Right lobe of liver (tissue), 5 donors: Measurements from ENCODE around the gene LAMTOR2. TPM values are rescaled to one million over a fixed set of nuclear protein-coding genes. Genes with fewer than 3 reads are reported as not detected.

Source experiments
- total RNA-seq, 6 experiments: library from RNA; depleted of rRNA in 2 of 6; stranded (reverse); fragments of >200 nt in 2 of 6; fragmentation: NEBNext Ultra II Directional in 3 of 6; extraction: Animal tissue kit (Norgen Biotek cat#: 25700) in 3 of 6; gene quantifications; one replicate each; pipeline versions ENCODE4 v1.1.0 to v1.2.4, GENCODE V29; 2016 to 2023
- donor health status: DM: no; HTN: no; CAD: no.
- donor health status: DM: no; HTN: no; CAD: no.
- donor health status: DM: no; HTN: yes; CAD: no.
- donor health status: DM: no; HTN: yes; CAD: no.

Gene LAMTOR2
- total RNA-seq, 6 experiments from 2014 or later, result 49.4 to 71.0 (median 60.3) TPM

Other genes with a start within 250 kb of the LAMTOR2 start
- gene GON4L, start 197.6 kb upstream of the LAMTOR2 start, total RNA-seq, result 10 to 100 TPM; 10.7 to 23.2 (median 20.1) TPM
- gene SYT11, start 195.2 kb upstream of the LAMTOR2 start, total RNA-seq, result 1 to 10 TPM in 1 of 6 experiments, under 1 TPM in 5; 0.46 to 1.5 (median 0.73) TPM
- 10 to 100 TPM in 3 of 6 experiments, 1 to 10 TPM in 3; 4.9 to 28.3 (median 11.3) TPM for gene RIT1, start 143.4 kb upstream of the LAMTOR2 start, total RNA-seq
- 10 to 100 TPM; 14.1 to 19.0 (median 17.2) TPM for gene KHDC4, start 120.4 kb upstream of the LAMTOR2 start, total RNA-seq
- gene RXFP4, start 113.1 kb upstream of the LAMTOR2 start, total RNA-seq, result not detected
- 10 to 100 TPM in 4 of 6 experiments, 1 to 10 TPM in 2; 7.9 to 23.8 (median 13.1) TPM for gene ARHGEF2, start 76.2 kb upstream of the LAMTOR2 start, total RNA-seq
- gene SSR2, start 33.8 kb upstream of the LAMTOR2 start, total RNA-seq, result 100 to 1,000 TPM in 4 of 6 experiments, 10 to 100 TPM in 2; 59.5 to 227 (median 103) TPM
- gene UBQLN4, start 984 bp upstream of the LAMTOR2 start, total RNA-seq, result 10 to 100 TPM; 19.0 to 25.5 (median 21.0) TPM
- gene RAB25, start 6.4 kb downstream of the LAMTOR2 start, total RNA-seq, result 1 to 10 TPM in 2 of 6 experiments, under 1 TPM in 4; 0.40 to 3.2 (median 0.77) TPM
- 1 to 10 TPM in 1 of 6 experiments, under 1 TPM in 5; 0.35 to 1.4 (median 0.83) TPM for gene MEX3A, start 27.7 kb downstream of the LAMTOR2 start, total RNA-seq
- 100 to 1,000 TPM in 3 of 6 experiments, 10 to 100 TPM in 3; 79.4 to 129 (median 98.8) TPM for gene LMNA, start 59.9 kb downstream of the LAMTOR2 start, total RNA-seq
- gene SEMA4A, start 98.8 kb downstream of the LAMTOR2 start, total RNA-seq, result 1 to 10 TPM in 4 of 6 experiments, under 1 TPM in 2; 0.62 to 2.6 (median 1.3) TPM
- gene SLC25A44, start 139.3 kb downstream of the LAMTOR2 start, total RNA-seq, result 10 to 100 TPM; 19.1 to 30.5 (median 20.0) TPM
- gene PMF1, start 158.2 kb downstream of the LAMTOR2 start, total RNA-seq, result 10 to 100 TPM; 21.8 to 33.8 (median 24.8) TPM
- 1 to 10 TPM in 3 of 6 experiments, under 1 TPM in 1, not detected in 2; 0.44 to 1.5 (median 1.2) TPM for gene BGLAP, start 187.4 kb downstream of the LAMTOR2 start, total RNA-seq
- 1 to 10 TPM in 3 of 6 experiments, under 1 TPM in 3; 0.43 to 4.0 (median 1.1) TPM for gene PAQR6, start 193.3 kb downstream of the LAMTOR2 start, total RNA-seq
- gene SMG5, start 228.0 kb downstream of the LAMTOR2 start, total RNA-seq, result 10 to 100 TPM; 28.1 to 58.8 (median 48.2) TPM
- 1 to 10 TPM in 4 of 6 experiments, under 1 TPM in 2; 0.55 to 2.1 (median 1.5) TPM for gene TMEM79, start 229.5 kb downstream of the LAMTOR2 start, total RNA-seq
- gene GLMP, start 240.9 kb downstream of the LAMTOR2 start, total RNA-seq, result 10 to 100 TPM; 34.7 to 72.0 (median 55.7) TPM
- gene VHLL, start 244.5 kb downstream of the LAMTOR2 start, total RNA-seq, result not detected